ENCODE data around the gene TTC39C.

TTC39C gene

DNA sequence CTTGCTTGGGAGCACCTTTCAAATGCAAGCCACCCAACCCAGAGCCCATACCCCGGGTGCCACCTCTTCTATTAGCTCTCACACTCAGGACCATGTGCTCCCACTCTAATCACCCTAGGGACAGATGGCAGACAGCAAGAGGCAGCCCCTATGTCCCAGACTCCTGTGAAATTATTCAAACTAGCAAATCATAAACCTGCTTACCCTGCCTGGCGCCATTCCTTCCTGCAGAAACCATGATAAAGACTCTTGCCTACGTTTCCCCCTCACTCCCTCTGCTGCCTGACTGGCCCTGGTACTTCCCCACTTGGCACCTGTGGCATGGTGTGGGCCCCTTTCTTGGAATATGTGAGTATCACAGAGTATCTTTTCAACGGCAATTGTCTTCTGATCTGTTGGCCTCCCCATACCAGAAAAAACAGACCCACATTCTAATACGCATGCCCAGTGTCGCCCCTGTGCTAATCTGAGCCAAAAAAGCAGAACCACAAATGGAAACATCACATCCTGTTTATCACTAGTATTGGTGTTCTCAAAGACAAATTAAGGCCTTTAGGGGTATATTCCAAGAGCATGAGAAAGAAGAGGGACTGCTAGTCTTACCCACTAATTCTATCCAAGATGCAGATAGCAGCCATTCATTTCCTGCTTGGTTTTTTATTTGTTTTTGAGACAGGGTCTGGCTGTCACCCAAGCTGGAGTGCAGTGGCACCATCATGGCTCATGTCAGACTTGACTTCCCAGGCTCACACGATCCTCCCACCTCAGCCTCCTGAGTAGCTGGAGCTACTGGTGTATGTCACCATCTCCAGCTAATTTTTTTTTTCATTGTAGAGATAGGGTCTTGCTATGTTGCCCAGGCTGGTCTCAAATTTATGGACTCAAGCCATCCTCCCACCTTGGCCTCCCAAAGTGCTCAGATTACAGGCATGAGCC lies 44.1 kb upstream of the TTC39C start:
- TF ChIP-seq, protein P1, sequence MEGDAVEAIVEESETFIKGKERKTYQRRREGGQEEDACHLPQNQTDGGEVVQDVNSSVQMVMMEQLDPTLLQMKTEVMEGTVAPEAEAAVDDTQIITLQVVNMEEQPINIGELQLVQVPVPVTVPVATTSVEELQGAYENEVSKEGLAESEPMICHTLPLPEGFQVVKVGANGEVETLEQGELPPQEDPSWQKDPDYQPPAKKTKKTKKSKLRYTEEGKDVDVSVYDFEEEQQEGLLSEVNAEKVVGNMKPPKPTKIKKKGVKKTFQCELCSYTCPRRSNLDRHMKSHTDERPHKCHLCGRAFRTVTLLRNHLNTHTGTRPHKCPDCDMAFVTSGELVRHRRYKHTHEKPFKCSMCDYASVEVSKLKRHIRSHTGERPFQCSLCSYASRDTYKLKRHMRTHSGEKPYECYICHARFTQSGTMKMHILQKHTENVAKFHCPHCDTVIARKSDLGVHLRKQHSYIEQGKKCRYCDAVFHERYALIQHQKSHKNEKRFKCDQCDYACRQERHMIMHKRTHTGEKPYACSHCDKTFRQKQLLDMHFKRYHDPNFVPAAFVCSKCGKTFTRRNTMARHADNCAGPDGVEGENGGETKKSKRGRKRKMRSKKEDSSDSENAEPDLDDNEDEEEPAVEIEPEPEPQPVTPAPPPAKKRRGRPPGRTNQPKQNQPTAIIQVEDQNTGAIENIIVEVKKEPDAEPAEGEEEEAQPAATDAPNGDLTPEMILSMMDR (IDR thresholded peaks at IDR 0.05; ENCODE audit: control insufficient read depth, insufficient read depth, low read depth, low read length, missing control alignments) = no peak
- no peak for DNase-seq (ENCODE audit: low read depth)
- H3K4me3 ChIP-seq (ENCODE audit: control insufficient read depth, low read depth, low read length) = no peak overlapping the region

GRCh38 chr18:23971097-23971440 lies 43.5 kb upstream of the TTC39C start:
- DNase-seq (ENCODE audit: low read depth) = no peak
- TF ChIP-seq, protein P1 (IDR thresholded peaks at IDR 0.05; ENCODE audit: control insufficient read depth, insufficient read depth, low read depth, low read length, missing control alignments) = no peak
- H3K4me3 ChIP-seq (ENCODE audit: control insufficient read depth, low read depth, low read length) = no peak overlapping the region

- TF ChIP-seq, protein P1 (IDR thresholded peaks at IDR 0.05; ENCODE audit: control insufficient read depth, insufficient read depth, low read depth, low read length, missing control alignments) = no peak
- DNase-seq (ENCODE audit: low read depth) = no peak
- H3K4me3 ChIP-seq (ENCODE audit: control insufficient read depth, low read depth, low read length) = no peak overlapping the region
Measured at GRCh38 chr18:23971666-23972230, 42.8 kb upstream of the TTC39C start.

GRCh38 chr18:23972453-23972852 lies 42.1 kb upstream of the TTC39C start:
- TF ChIP-seq, protein P1 (IDR thresholded peaks at IDR 0.05; ENCODE audit: control insufficient read depth, insufficient read depth, low read depth, low read length, missing control alignments) = no peak
- no peak for DNase-seq (ENCODE audit: low read depth)
- H3K4me3 ChIP-seq (ENCODE audit: control insufficient read depth, low read depth, low read length) = no peak overlapping the region

DNA sequence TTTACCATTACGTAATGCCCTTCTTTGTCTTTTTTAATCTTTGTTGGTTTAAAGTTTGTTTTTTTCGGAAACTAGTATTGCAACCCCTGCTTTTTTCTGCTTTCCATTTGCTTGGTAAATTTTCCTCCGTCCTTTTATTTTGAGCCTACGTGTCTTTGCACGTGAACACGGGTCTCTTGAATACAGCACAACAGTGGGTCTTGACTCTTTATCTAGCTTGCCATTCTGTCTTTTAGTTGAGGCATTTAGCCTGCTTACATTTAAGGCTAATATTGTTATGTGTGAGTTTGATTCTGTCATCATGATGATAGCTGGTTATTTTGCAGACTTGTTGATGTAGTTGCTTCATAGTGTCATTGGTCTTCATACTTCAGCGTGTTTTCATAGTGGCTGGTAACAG lies 37.5 kb upstream of the TTC39C start:
- TF ChIP-seq, protein P1 (IDR thresholded peaks at IDR 0.05; ENCODE audit: control insufficient read depth, insufficient read depth, low read depth, low read length, missing control alignments) = no peak
- H3K4me3 ChIP-seq (ENCODE audit: control insufficient read depth, low read depth, low read length) = no peak overlapping the region
- DNase-seq (ENCODE audit: low read depth) = no peak

- DNase-seq (ENCODE audit: low read depth) = no peak
- no peak overlapping the region for H3K4me3 ChIP-seq (ENCODE audit: control insufficient read depth, low read depth, low read length)
- TF ChIP-seq, protein P1 (IDR thresholded peaks at IDR 0.05; ENCODE audit: control insufficient read depth, insufficient read depth, low read depth, low read length, missing control alignments) = no peak
Measured at GRCh38 chr18:23977719-23978483, 36.7 kb upstream of the TTC39C start.
